H54 (cell line): ENCODE results near the gene NISCH.

ENCODE experiments used
- DNase-seq: peaks from one replicate; pipeline ENCODE4 v3.0.0; 2011; ENCODE audit warnings: low spot score, mixed read lengths; ENCODE audit not compliant: insufficient read length
- FAIRE-seq: peaks from 3 replicates; lab custom pipeline; 2011; peaks lifted over from hg19 to GRCh38; lab: Jason Lieb, UNC
- POLR2A ChIP-seq: IDR thresholded peaks from 2 replicates; pipeline ENCODE4 v1.6.1; 2011; ENCODE audit warnings: low read depth, mild to moderate bottlenecking, low read length

Gene NISCH

DNA sequence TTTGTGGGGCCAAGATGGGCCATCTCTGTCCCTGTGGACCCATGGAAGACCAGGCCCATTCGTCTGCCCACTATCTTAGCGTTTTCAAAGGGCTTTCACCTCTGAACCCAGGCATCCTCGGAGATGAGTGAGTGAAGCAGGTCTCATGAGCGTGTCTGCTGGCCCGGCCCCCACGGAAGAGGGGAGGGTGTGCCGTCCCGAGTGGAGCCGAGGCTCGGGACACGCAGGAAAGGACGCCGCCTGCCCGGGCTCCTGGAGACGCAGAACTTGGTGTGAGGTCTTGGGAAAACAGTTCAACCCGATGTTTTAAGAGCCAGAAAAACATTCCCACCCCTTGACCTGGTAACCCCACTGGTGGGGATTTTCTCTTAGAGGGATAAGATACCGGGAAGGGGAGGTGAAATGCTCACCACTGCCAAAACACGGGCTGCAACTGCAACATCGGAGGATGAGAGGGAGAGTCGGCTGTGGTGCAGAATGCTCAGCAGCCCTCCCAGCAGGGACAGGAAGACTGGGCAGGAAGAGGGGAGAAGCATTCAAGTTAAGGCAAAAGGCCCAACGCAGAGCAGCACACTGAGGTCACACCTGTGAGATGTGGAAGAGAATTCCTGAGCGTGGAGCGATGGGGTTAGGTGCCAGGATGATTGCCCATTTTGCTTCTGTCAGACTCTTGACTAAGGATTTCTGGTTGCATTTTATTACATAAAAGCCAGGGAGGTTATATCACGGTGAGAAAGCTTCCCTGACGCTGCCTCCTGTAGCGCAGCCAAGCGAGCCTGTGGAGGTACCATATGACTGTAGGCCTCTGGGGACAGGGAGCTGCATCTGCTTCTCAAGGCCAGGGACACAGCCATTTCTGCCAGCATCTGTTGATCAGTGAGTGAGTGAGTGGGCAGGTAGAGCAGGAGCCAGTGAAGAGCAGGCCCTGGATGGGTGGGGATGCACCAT is 25.6 kb downstream of the NISCH start:
- TF ChIP-seq POLR2A = no peak
- no peak for FAIRE-seq
- DNase-seq = no peak

DNA sequence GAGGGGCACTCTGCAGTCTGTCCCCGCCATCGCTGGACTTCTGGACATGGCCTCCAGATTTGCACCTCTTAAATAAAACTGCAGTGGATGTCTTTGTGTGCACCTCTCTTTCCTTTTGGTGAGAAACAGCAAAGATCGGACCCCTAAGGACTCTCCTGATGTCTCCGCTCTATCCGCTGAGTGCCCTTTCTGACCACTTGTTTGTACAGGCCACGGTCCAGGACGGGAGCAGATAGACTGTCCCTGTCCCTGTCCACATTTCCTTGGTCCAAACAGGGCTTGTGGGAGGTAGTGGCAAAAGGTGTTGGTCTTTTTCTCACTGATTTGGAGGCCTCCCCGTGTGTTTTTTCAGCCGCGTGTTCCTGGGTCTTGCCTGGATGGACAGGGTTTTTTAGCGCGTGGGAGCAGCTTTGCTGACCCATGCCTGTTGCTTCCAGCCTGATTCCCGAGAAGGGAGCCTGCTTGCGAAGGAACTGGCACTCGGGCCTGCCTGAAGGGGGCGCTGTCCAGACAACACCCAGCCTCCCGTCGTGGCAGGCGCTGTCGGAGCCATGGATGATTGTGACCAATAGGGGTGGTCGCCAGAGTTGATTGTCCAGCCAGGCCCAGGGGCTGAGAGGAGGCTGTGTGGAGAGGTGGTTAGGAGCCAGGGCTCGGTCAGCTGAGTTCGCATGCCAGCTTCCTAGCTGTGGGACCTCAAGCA is 26.6 kb downstream of the NISCH start:
- no peak for TF ChIP-seq POLR2A
- DNase-seq (no peak), FAIRE-seq (no peak)

DNA sequence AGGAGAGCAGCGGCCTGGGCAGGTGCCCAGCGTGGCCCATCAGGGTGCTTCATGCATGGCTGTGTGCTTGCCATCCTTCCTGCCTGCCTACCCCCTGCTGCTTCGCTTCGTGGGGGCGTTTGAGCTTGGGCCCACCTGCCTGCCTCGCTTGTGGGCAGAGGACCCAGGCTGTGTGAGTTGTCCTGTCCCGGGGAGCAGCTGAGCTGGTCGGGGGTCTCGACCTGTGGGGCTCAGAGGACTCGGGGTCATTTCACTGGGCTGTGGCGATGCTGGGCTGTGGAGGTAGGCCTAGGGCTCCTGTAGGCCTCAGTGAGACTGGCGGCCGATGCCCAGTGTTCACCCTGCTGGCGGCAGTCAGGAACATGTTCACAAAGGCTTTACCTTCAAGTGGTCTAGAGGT is 27.7 kb downstream of the NISCH start:
- DNase-seq (no peak), FAIRE-seq (no peak)
- no peak for TF ChIP-seq POLR2A

DNA sequence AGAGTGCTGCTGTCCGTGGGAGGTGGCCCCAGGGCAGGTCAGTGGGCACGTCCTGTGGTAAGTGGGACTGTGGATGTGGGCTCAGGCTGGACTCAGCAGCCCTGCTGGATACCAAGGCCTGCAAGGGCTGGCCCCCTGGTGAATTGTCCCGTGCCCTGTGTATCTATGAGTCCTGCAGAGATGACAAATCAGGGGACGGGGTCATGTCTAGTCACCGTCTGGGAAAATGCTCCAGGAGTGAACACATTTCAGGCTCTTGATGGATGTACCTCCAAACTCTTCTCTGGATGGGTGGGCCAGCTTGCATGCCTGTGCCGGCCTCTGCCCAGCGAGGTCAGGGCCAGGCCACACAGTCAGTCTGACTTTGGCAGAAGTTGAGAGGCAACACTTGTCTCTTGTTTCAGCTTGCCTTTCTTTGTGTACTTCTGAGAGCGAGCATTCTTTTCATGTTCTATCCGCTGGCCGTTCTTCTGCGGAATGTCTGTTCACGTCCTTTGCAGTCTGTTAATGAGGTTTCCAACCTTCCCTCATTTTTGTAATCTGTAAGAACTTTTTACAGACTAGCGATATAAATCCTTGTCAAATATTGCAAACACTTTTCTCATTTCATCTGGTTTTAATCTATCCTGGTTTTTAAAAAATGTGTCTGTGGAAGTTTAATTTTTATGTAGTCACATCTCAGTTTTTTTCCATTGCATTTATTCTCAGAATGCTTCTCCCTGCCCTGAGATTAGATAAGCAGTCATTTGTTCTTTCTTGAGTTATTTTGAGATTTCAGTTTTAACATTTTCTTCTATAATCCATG is 28.4 kb downstream of the NISCH start:
- no peak for FAIRE-seq
- DNase-seq = no peak
- TF ChIP-seq POLR2A = no peak

DNA sequence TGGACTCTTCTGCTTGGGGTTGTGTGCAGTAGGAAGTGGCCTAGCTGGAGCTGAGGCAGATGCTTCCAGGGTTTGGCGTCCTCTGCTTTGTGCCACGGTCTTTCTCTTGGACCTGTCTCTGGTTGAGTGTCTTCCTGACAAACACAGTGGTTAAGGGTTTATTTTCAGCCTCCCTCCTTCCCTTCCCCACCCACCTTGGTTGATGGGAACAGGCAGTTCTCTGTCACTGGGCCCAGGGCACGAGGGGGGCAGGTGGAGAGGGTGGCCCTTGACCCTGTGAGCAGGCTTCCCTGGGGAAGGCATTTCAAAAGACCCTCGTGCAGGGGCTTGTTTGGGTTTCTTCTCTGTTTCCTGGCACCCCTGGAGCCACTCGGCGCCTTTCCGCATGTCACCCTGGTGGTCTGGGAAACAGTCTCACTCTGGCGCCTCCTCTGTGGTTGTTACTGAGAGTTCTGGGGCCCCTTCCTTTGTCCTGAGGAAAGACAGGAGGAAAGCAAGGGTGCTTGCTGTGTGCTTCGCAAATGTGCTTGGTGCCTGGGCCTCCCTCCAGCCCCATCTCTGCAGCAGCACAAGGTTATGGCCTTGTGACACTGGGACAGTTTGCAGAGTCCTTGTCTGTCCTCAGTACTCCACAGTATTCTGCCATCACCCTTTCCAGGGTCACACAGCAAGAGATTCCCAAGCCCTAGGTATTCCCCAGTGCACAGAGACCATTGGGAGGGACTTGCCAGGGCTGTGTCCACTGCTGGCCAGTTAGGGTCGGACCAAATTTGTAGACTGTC is 29.5 kb downstream of the NISCH start:
- FAIRE-seq (no peak), DNase-seq (no peak)
- no peak for TF ChIP-seq POLR2A

DNA sequence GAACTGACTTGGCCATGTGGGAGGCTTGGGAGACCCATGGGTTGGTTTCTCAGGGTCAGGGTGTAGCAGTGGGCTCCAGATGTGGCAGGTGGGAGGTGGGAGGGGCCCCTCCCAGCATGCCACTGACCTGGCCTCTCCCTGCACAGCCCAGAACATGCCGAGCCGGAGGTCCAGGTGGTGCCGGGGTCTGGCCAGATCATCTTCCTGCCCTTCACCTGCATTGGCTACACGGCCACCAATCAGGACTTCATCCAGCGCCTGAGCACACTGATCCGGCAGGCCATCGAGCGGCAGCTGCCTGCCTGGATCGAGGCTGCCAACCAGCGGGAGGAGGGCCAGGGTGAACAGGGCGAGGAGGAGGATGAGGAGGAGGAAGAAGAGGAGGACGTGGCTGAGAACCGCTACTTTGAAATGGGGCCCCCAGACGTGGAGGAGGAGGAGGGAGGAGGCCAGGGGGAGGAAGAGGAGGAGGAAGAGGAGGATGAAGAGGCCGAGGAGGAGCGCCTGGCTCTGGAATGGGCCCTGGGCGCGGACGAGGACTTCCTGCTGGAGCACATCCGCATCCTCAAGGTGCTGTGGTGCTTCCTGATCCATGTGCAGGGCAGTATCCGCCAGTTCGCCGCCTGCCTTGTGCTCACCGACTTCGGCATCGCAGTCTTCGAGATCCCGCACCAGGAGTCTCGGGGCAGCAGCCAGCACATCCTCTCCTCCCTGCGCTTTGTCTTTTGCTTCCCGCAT is 31.8 kb downstream of the NISCH start:
- TF ChIP-seq POLR2A = no peak
- DNase-seq = no peak
- FAIRE-seq = no peak

DNA sequence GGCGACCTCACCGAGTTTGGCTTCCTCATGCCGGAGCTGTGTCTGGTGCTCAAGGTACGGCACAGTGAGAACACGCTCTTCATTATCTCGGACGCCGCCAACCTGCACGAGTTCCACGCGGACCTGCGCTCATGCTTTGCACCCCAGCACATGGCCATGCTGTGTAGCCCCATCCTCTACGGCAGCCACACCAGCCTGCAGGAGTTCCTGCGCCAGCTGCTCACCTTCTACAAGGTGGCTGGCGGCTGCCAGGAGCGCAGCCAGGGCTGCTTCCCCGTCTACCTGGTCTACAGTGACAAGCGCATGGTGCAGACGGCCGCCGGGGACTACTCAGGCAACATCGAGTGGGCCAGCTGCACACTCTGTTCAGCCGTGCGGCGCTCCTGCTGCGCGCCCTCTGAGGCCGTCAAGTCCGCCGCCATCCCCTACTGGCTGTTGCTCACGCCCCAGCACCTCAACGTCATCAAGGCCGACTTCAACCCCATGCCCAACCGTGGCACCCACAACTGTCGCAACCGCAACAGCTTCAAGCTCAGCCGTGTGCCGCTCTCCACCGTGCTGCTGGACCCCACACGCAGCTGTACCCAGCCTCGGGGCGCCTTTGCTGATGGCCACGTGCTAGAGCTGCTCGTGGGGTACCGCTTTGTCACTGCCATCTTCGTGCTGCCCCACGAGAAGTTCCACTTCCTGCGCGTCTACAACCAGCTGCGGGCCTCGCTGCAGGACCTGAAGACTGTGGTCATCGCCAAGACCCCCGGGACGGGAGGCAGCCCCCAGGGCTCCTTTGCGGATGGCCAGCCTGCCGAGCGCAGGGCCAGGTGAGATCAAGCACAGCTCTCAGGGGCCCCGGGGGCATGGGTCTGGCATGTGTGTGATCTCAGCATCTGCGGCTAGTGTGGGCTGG is 32.6 kb downstream of the NISCH start:
- FAIRE-seq (no peak), DNase-seq (no peak)
- TF ChIP-seq POLR2A = no peak

DNA sequence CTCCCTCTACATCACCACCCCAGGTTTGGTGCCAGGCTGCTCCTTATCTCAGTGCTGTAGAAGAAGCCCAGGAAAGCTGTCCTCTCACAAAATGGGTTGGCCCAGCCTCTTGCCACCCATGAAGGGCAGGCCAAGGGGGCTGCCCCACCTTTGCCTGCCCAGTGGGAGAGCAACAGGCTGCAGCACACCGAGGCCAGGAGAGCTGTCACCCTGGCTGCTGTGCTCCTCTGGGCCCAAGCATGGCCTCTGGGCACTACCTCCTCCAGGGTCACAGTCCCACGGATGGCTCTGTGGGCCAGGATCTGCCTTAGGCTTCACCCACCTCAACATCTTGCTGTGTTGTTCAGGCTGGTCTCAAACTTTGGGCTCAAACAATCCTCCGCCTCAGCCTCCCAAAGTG is 33.3 kb downstream of the NISCH start:
- FAIRE-seq (no peak), DNase-seq (no peak)
- no peak for TF ChIP-seq POLR2A

DNA sequence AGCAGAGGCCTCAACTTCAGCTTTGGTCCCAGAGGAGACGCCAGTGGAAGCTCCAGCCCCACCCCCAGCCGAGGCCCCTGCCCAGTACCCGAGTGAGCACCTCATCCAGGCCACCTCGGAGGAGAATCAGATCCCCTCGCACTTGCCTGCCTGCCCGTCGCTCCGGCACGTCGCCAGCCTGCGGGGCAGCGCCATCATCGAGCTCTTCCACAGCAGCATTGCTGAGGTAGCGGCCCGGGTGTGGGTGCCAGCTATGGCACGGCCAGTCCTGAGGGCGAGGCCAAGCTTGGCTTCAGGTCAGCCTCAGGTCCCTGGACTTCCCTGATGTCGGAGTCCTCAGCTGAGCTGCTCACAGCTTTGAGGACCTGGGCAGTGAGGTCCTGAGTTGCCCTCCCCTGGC is 34.0 kb downstream of the NISCH start:
- DNase-seq (no peak), FAIRE-seq (no peak)
- TF ChIP-seq POLR2A = no peak

DNA sequence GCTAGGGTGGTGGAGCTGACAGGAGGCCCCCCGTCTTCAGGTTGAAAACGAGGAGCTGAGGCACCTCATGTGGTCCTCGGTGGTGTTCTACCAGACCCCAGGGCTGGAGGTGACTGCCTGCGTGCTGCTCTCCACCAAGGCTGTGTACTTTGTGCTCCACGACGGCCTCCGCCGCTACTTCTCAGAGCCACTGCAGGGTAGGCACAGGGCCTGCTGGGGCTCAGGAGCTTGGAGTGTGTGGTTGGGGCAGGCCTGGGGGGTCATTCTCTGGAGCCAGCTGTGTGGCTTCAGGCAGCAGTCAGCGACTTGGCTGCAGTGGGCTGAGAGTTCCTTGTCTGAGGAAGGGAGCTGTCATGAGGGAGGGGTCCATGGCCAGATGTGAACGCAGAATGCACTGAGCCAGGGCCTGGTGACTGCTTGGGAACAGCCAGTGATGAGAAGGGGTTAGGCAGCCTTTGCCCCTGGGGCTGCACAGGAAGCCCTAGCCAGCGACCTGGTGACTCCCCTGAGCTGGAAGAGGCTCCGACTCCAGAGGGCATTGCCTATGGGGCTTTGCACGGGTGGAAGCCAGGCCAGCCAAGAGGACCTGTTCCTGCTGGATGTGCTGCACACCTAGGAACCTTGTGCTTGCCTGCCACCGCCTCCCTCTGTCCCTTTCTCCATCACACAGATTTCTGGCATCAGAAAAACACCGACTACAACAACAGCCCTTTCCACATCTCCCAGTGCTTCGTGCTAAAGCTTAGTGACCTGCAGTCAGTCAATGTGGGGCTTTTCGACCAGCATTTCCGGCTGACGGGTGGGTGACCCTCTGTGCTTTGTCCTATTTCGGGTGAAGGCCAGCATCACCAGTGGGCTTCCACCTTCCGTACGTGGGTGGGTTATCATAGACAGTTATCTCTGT is 34.9 kb downstream of the NISCH start:
- DNase-seq (no peak), FAIRE-seq (no peak)
- no peak for TF ChIP-seq POLR2A

DNA sequence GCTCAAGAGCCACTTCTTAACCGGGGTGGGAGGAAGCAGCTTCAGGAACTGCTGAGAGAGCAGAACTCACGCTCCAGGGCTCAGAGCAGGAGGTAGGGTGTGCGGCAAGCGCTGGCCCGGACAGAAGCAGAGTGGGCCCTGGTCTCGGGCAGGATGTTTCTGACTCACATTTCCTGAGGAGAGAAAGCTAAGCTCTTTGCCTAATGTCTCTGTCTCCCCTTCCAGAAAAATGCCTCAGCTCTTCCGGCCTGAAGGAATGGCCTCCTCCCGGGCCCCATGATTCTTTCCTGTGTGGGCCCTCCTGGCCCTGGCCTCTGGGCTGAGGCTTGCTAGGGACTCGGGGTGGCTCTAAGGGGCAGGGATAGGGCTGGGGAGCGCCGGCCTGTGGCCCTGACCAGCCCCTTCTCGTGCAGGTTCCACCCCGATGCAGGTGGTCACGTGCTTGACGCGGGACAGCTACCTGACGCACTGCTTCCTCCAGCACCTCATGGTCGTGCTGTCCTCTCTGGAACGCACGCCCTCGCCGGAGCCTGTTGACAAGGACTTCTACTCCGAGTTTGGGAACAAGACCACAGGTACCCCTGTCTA is 35.6 kb downstream of the NISCH start:
- TF ChIP-seq POLR2A = no peak
- FAIRE-seq = no peak
- DNase-seq = no peak
